Globus pallidus (tissue), 1 donor: Measurements from ENCODE around the gene PRRC2C.
"Not testable (repeated sequence)": the region's sequence is repeated elsewhere in the genome, so short reads cannot be mapped to it uniquely, and the experiment has no call there.

Experiments used
- DNase-seq: peaks from one replicate; pipeline ENCODE4 v3.0.0-alpha.2; 2015; ENCODE audit warnings: low spot score

PRRC2C gene

DNA sequence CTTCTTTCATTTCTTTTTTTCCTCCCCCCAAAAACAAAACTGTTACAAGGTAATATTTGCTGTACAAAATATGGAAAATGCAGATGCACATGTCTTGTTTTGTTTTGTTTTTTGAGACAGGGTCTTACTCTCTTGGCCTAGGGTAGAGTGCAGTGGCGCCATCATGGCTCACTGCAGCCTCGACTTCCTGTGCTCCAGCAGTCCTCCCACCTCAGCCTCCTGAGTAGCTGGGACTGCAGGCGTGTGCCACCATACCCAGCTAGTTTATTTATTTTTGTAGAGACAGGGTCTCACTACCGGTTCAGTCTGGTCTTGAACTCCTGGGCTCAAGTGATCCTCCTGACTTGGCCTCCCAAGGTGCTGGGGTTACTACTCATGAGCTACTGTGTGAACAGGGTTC, 15.5 kb downstream of the PRRC2C start:
- no peak for DNase-seq

DNA sequence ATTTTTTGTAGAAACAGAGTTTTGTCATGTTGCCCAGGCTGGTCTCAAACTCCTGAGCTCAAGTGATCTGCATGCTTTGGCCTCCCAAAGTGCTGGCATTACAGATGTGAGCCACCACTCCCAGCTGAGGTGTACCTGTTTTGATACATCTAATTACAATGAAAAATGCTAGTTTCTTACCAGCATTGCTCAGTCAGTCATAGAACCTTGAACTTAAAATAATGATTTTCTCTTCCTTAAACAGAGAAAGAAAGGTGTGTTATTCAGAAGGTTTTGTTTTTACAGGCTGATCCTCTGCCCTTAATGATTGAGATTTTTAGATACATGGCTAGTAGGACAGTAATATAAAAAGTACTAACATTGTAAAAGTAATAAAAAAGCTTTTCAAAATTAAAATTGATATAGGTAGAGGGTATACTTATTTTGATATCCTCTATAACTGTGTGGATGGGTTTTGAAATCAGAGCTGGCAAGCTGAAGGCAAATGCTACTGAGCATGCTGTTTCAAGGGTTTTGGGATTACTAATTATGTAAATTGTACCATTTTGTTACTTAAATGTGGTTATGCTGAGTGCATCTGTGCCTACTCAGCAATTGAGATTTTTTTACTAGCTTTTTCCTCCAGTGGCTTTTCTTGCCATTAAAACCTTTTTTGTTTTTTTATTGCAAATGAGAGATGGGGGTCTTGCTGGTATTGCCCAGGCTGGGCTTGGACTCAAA, 16.1 kb downstream of the PRRC2C start:
- no peak for DNase-seq

DNA sequence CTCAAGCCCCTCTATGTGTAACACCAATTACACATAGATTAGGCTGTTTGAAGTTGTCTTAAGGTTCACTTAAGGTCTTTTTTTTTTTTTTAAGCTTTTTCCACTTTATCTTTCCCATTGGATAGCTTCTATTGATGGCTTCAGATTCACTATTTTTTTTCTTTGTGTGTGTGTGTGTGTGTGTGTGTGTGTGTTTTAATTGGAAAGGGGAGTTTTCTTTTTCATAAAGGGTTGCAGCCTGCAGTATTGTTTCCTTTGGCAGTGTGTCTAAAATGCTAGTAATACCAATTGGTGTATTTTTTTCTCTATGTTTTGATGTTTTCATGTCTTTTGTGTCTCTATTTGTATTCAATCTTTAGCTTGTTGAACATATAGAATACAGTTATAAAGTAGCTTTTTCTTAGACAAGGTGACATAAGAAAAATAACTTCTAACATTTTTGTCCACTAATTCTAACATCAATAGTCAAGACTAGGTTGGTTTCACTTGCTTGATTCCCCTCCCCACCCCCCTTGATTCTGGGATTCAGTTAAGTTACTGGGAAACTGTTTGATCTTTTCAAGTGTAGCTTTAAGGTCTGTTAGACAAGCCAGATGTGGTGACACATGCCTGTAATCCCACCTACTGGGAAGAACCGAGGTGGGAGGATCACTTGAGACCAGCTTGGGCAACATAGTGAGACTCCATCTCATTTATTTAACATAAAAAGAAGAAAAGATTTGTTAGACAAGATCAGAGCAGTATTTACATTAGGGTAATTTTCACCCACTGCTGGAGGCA, 21.4 kb downstream of the PRRC2C start:
- no peak for DNase-seq

DNA sequence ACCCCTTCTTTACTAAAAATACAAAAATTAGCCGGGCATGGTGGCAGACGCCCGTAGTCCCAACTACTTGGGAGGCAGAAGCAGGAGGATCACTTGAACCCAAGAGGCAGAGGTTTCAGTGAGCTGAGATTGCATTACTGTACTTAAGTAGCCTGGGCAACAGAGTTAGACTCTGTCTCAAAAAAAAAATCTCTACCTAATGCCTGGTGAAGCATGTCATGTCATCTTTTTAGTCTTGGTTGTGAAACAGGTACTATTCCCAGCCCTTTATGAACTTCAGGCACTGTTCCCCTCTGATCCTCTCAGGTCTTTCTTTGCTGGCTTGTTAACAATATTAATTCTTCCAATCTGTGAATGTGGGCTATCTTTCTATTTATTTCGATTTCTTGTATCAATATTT, 22.1 kb downstream of the PRRC2C start:
- DNase-seq, result no peak

DNA sequence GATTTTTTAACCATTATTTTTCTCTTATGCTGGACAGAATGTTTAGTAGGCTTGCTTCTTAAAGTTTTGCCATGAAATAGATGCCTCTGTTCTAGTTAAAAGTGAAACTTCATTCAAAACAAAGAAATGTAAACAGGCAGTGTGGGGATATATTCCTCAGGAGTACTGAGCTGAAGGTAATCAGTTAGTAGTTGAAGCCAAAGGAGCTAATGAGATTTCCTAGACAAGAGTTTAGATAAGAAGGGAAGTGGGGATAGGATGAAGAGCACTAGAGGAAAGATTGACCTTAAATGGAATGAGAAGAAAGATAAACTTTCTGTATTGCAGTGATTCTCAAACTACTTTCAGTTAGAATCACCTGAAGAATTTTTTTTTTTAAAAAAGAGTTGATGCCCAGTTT, 23.9 kb downstream of the PRRC2C start:
- no peak for DNase-seq

DNA sequence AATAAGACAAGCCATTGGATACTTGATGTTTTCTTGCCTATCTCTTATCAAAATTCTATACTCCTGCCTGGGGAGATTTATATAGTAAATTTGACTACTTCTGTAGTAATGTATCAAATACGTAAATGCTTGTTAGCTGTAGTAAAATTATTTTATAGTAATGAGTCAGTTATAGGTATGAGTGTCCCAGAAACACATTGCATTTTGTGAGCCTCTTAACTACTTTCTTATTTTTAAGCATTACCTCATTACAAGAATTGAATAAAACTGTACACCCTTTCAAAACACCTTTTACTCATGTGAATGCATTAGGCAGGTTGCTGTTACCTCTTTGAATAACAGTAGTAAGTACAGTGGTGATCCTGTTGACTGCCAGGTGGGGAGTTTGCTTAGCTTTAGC, 28.4 kb downstream of the PRRC2C start:
- DNase-seq, result no peak

DNA sequence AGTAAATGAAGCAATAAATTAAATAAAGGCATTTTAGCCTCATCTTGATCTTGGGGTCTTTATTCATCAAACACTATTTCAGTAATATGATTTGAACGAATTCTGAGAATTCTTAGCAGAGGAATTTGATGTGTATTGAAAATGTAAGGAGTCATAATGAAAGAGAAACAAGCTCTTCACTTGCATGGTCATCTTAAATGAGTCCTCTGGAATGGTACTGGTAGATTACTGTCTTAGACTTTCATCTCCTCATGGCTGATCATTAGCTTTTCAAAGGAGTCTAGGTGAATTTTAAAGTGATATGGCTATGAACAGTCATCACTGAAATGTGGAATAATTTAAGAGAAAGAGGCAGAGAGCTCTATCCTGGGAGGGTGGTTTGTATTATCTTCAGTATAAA, 30.0 kb downstream of the PRRC2C start:
- no peak for DNase-seq

DNA sequence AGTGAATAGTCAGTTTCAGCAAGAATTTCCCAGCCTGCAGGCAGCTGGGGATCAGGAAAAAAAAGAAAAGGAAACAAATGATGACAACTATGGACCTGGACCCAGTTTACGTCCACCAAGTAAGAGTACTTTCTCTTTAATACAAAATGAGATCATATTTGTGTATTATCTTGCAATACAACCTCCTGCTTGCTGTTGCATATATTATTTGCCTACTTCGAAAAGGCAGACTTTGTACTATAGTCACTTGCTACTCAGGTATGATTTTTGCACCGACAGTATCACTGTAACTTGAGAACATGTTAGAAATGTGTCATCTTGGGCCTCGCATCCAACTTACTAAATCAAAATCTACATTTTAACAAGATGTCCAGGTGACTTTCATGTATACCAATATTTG, 30.4 kb downstream of the PRRC2C start:
- no peak for DNase-seq

DNA sequence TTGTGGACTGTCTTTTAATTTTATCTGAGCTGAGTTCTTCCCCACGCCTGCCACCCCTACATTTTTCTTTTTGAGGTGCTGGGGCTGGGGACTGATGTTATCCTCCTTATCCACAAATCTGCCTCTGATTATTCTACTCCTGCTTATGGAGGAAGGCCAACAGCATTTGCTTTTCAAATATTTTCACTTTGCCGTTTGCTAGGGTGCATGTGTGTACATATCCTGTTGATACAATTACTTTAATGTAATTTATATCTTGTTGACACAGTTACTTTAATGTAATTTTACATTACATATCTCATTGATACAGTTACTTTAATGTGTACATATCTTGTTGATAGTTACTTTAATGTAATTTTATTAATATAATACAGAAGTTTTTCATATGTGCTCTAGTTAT, 36.2 kb downstream of the PRRC2C start:
- DNase-seq, result no peak

DNA sequence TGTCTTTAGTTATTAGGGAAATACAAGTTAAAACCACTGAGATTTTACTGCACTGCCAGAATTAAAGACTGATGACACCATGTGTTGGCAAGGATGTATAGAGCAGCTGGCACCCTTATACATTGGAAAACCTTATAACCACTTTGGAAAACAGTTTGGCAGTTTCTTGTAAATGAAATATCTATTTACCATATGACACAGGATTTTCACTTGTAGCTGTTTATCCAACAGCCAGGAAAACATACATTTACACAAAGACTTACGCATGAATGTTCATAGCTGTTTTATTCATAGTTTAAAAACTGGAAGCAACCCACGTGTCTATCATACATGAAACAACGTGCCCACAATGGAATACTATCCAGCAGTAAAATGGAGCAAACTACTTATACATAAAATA, 45.3 kb downstream of the PRRC2C start:
- no peak for DNase-seq

DNA sequence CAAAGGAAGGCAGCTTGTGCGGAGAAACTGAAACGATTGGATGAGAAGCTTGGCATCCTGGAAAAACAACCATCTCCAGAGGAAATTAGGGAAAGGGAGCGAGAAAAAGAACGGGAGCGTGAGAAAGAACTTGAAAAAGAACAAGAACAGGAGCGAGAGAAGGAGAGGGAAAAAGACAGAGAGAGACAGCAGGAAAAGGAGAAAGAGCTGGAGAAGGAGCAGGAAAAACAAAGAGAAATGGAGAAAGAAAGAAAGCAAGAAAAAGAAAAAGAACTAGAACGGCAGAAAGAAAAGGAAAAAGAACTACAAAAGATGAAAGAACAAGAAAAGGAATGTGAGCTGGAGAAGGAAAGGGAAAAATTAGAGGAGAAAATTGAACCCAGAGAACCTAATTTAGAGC, 47.2 kb downstream of the PRRC2C start:
- DNase-seq, result no peak

DNA sequence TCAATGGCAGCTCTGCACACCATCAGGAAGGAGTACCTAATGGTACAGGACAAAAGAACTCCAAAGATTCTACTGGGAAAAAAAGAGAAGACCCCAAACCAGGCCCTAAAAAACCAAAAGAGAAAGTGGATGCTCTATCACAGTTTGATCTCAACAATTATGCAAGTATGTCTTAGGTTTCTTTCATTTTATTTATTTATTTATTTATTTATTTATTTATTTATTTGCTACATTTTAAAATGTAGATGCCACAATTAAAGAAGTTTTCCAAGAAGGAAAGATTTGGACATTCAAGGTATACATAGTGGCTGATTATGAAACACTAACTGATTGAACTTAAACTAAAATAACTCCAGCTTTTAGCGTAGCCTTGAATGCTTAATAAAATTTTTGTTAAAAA, 60.2 kb downstream of the PRRC2C start:
- DNase-seq, result no peak

DNA sequence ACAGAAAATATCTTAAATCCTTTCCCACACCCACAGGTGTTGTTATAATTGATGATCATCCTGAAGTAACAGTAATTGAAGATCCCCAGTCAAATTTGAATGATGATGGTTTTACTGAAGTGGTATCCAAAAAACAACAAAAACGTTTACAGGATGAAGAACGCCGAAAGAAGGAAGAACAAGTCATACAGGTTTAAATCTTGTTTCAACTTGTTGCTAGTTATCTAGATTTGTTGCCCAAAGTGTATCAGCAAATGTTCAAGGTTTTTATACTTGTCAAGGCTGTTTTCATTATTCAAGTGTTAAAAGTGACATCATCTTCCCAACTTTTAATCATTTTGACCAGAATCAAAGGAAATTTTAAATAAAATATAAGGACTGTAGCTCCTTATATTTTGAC, 64.7 kb downstream of the PRRC2C start:
- no peak for DNase-seq

DNA sequence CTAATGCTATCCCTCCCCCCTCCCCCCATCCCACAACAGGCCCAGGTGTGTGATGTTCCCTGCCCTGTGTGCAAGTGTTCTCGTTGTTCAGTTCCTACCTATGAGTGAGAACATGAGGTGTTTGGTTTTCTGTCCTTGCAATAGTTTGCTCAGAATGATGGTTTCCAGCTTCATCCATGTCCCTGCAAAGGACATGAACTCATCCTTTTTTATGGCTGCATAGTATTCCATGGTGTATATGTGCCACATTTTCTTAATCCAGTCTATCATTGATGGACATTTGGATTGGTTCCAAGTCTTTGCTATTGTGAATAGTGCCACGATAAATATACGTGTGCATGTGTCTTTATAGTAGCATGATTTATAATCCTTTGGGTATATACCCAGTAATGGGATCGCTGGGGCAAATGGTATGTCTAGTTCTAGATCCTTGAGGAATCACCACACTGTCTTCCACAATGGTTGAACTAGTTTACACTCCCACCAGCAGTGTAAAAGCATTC, 65.3 kb downstream of the PRRC2C start:
- DNase-seq, result not testable (repeated sequence)

DNA sequence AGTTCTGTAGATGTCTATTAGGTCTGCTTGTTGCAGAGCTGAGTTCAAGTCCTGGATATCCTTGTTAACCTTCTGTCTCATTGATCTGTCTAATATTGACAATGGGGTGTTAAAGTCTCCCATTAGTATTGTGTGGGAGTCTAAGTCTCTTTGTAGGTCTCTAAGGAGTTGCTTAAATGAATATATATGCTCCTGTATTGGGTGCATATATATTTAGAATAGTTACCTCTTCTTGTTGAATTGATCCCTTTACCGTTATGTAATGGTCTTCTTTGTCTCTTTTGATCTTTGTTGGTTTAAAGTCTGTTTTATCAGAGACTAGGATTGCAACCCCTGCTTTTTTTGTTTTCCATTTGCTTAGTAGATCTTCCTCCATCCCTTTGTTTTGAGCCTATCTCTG, 68.6 kb downstream of the PRRC2C start:
- not testable (repeated sequence) for DNase-seq

DNA sequence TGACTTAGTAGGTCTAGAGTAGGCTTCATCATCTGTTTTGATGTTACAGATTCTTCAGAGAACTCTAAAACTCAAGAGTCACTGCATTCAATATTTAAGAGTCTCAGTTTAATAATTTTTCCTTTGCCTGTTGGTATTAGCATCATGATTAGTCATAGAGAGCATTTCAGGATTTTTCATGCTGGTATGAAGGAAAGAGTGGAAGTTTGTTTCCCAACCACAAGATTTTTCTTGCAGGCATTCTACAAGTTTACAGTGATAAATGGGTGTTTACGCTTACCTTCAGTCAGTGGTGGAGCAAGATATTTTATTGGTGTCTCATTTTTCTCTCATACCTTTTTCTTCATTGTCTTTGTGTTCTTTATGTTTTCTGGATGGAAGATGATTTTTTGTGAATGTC, 78.3 kb downstream of the PRRC2C start:
- DNase-seq, result no peak

DNA sequence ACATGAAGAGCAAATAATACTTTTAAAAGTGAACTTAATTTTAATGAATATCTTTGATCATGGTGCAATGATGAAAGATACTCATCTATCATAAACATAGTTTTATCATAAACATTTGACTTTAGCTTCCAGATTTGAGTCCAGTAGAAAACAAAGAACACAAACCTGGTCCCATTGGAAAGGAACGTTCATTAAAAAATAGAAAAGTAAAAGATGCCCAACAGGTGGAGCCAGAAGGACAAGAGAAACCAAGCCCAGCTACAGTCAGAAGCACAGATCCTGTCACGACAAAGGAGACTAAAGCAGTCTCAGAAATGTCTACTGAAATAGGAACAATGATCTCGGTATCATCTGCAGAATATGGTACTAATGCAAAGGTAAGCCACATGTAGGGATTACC, 81.1 kb downstream of the PRRC2C start:
- no peak for DNase-seq

DNA sequence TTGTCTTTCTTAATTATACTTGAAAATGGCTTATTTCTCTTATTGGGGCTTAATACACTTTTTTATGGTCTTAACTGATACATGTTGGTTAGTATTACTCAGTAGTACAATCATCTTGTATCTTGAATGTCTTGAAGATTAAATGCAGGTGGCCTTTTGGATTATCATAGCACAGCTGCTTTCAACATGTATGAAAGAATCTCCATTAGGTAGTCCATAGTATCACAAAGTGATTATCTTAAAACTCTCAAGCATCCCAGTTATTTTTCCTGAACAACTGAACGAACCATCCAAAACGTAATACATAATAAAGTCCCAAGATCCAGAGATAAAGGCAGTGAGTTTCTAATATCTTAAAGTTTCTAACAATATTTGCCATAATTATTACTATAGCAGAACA, 85.0 kb downstream of the PRRC2C start:
- no peak for DNase-seq

DNA sequence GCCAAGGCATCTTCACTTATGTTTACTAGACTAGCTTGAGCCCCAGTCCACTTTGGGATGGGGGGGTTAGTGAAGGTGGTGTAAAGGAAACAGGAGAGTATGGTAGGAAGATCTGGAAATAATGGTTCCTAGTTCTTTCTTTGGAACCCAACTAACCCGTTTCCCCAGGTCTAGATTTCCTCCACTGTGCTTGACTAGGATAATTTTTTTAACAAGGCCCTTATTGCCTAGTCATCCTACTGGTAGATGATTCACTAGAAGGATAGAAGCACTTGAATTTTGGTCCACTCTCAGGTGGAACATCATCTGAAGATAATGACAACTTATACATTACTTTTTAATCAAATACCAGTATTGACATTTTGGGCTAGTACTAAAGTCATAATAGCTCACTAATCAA, 90.8 kb downstream of the PRRC2C start:
- DNase-seq, result no peak

DNA sequence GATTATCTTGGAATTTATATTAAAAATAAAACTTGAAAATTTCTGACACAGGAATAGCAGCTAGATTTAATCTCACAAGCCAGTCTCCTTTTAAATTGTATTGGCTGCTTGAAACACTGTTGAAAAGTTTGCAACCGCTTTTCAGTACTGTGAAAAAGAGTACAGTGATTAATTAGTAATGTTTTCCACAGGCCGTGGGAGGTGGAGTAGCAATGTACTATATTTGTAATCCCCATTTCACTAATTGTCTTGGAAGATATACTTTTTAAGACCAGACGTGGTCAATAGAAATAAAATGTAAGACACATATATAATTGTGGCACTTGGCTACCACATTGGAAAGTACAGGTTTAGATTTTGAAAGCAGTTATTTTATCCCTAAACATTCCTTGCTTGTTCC, 95.9 kb downstream of the PRRC2C start:
- DNase-seq, result no peak

DNA sequence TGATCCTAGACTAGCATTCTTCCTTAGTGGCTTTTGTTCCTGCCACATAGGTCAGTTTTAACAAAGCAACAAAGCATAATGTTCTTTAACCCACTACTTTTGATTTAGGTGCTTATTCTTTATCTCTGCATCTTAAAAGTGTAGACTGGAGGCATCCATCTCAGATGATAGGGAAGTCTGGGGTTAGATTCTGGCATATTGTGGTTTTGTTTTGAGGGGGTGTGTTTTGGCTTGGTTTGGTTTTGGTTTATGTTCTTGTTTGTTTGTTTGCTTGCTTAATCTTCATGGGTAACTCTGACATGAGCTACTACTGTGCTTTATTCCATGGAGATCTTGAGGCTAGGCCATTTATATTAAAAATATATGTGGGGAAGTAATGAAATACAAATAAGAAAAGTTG, 96.4 kb downstream of the PRRC2C start:
- DNase-seq, result no peak

DNA sequence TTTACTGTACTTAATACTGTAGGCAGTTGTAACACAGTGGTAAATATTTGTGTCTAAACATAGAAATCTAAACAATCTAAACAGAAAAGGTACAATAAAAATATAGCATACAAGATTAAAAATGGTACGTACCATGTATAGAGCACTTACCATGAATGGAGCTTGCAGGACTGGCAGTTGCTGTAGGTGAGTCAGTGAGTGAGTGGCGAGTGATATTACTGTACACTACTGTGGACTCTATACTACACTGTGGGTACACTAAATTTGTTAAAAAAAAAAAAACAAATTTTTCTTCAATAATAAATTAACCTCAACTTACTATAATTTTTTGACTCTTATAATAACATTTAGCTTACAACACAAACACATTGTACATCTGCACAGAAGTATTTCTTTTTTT, 97.3 kb downstream of the PRRC2C start:
- no peak for DNase-seq

DNA sequence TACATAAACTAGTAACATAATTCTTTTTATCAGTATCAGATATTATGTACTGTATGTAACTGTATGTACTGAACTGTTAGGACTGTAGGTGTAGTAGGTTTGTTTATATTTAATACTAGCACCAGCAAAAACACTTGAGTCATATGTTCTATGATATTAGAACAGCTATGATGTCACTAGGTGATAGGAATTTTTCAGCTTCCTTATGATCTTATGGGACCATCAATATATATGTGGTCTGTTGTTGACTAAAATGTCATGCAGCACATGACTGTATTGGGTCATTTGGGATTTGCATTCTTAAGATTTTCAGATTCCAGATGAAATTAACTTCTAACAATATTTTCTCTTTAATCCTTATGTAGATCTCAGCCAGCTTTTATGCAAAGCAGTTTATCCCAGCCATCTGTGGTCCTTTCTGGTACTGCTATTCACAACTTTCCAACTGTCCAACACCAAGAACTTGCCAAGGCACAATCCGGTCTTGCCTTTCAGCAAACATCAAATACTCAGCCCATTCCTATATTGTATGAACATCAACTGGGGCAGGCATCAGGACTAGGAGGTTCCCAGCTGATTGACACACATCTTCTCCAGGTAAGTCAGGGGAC, 98.4 kb downstream of the PRRC2C start:
- no peak for DNase-seq
